SW480 (cell line): ENCODE data around the gene GNPDA1.

ENCODE experiments used
- DNase-seq: peaks from one replicate; pipeline ENCODE4 v3.0.0-alpha.2; 2016; ENCODE audit warnings: low spot score

GNPDA1 gene

DNA sequence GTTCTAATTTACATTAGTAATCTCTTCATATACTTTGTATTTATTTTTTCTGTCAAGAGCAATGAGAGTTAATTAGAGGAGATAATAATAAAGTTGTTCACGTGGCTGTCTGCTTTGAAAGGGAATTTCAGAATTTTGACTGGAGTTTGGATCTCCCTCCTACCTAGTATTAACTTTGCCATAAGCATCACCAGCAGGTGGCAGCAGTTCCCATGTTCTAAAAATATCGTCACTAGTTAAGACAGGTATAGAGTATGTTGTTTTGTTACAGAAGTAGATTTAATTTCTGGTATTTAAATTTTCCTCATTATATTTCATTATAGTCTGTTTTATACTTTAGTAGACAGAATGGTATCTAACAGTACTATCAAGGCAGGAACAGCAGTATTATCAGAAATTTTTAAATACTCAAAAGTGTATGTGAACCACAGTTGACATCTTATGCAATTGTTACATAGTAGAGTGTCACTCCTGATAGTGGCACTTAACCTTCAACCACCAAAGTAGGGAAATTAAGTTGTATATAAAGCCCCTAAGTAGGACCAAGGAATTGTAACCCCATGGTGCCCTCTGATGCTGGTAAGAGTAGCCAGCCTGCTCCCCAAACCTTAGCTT is 20.4 kb downstream of the GNPDA1 start:
- peak; percentile 59 for DNase-seq

- DNase-seq, result no peak
Measured at GRCh38 chr5:141989720-141990119, 23.1 kb downstream of the GNPDA1 start.

GRCh38 chr5:141986072-141986471 is 26.8 kb downstream of the GNPDA1 start:
- DNase-seq, result no peak

DNA sequence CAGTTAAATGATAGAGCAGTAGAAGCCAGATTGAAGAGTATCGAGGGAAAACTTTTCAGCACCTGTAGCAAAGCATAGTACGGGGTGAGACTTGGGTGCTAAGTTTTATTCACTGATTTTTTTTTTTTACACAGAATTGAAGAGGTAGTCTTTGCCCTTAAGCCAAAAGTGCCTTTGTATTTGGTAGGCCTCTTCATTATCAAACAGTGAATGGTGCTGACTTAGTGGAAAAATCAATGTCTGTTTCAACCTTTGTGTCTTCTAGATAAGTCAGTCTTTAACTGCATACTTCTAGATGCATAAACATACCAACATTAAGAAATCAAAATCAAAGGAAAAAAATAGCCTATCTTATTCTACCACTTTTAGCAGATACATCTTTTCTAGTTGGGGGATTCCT is 30.2 kb downstream of the GNPDA1 start:
- no peak for DNase-seq

DNA sequence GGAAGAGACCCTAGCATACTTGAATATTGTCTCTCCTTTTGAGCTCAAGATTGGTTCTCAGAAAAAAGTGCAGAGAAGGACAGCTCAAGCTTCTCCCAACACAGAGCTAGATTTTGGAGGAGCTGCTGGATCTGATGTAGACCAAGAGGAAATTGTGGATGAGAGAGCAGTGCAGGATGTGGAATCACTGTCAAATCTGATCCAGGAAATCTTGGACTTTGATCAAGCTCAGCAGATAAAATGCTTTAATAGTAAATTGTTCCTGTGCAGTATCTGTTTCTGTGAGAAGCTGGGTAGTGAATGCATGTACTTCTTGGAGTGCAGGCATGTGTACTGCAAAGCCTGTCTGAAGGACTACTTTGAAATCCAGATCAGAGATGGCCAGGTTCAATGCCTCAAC is 34.4 kb downstream of the GNPDA1 start:
- no peak for DNase-seq

DNA sequence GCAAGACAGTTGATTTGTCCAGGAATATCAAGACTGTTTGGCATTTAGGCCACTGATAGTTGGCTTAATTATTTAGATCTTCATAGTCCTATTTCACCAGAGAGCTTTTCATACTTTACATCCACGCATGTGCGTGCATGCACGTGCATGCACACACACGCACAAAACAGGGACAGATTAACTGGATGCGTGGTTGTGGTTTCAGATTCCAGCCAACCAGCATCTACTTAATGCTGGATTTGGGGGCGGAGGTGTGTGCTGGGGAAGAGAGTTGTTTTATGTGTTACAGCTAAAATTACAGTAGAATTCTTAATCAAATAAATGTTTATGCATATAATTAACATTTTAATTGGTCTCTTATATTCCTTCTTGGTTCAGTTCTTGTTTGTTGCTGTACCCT is 36.7 kb downstream of the GNPDA1 start:
- DNase-seq, result no peak

- DNase-seq, result no peak
Measured at GRCh38 chr5:141973871-141974595, 38.8 kb downstream of the GNPDA1 start.

- peak; percentile 46 for DNase-seq
Measured at GRCh38 chr5:141969783-141970771, 42.8 kb downstream of the GNPDA1 start.

DNA sequence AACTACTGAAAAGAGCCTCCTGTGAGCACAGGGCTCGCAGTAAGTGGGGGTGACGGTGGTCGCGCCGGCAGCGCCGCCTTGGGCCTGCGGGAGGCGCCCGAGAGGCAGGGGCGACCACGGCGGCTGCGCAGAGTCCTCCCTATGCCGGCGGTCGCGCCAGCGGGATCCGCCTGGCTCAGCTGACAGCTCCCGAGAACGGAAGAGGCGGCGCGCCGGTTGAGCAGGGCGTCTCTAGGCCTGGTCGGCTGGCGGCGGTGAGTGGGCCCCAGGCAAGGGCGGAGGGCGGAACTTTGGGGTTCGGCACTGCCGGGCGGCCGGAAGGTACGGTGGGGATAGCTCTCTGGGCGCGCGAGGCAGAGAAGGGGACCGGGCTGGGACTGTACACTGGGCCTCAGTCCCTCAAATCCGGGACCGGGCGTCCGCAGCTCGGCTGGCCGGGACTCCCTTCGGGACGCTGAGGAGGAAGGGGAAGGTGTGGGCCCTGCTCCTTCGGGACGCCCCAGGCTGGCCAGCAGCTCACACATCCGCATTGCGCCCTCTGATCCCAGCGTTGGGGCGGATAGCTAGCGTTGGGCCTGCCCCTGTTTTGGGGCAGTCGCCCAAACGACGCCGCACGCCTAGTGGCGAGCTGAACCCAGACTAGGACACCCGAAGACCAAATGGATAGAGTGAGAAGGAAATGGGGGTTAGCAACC is 43.8 kb downstream of the GNPDA1 start, which contains the start of gene RNF14:
RNF14 (plus strand) TSS at position 192 of the 695 bp plus-strand sequence. CDS start 4,484 bp downstream, outside the sequence.
- DNase-seq, result peak; percentile 97

DNA sequence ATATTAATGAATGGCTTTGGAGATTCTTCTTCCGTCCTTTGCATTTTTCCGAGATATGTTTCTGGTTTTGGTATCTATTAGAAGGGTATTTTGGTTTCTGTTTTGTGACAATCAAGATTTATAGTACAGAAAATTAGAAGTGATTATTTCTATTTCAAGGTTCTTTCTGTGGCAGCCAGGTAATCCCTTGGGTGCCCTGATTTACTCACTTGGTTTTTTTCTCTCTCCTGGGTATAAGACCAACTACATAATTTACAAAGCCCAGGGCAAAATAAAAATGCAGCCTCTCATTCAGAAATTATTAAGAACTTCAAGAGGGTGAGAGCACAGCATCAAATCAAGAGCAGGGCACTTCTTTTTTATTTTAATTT is 45.9 kb downstream of the GNPDA1 start:
- no peak for DNase-seq

DNA sequence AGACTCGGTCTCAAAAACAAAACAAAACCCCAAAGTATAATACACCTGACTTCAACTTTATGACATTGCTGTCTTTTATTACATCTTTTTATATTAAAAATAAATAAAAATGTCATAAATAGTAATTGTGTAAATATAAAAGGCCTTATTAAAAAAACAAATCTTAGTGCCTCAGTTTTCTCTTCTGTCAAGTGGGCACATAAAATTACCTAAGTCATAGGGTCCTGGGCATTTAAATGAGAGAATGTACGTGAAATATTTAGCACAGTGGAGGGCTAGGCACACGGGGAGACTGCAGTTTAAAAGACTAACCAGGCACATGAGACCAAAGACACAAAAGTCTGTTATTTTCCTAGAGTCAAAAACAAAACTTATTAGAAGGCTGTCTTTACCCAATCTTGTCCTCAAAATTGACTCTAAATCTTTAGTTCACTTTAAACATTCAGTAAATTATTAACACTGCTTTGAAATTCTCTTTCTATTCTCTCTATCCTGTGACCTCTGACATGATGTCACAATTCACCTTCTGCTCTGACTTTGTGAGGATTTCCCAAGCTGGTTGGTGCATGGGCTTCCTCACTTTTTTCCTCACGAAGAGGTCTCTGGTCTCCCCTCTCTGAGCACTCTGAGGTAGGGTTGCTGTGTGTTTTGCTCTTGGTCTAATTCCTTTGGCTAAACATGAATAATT is 46.4 kb downstream of the GNPDA1 start:
- DNase-seq, result no peak

DNA sequence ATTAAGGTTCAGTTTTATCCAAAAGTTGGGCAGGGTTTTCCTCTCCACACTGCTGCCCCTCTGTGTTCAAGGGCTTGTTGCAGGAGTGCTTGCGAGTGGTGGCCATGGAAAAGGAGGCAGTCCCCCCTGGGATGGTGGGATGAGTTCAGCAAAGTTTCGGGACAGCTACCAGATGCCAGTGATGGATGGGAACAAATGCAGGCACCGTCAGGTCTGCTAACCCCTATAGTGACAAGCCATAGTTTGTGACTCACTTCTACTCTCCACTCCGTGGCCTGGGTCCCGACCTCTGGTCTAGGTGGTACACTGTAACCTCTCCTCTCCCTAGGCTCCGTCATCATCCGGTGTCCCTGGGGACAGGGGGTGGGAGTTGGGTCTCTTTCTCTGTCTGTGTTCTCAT is 47.8 kb downstream of the GNPDA1 start:
- no peak for DNase-seq

DNA sequence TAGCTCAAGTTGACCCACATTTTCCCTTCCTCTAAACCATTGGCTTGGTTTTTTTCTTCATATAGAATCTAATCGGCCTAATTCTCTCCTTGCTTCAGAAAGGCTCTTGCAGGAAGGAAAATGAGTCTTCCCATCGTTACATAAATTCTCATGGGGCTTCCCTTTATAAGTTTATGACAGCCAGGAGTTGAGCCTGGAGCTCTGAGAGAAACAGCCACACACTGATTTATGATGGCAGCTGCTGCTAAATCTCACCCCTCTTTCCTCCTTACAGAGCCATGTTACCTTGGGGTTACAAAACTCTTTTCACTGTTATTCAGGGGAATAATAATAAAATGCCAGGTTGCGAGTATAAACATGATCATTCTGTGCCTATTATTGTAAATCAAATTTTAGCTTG is 49.1 kb downstream of the GNPDA1 start:
- no peak for DNase-seq

DNA sequence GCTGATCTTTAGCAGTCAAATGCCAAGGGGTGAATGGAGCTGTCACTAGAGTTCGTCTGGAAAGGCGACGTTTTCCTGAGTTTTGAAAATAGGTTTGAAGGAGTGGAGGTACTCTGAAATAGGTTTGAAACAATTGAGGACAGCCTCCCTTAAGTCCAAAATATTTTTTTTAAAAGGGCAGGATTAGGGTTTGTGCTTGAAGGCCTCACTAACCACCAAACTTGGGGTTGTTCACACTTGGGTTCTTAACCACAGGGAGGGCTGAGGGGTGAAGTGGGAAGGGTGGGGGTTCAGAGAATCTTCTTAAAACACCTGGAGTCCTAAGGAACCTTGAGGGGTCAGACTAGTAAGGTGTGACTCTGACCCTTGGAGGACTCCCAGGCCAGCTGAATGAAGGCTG is 51.4 kb downstream of the GNPDA1 start:
- DNase-seq, result no peak

DNA sequence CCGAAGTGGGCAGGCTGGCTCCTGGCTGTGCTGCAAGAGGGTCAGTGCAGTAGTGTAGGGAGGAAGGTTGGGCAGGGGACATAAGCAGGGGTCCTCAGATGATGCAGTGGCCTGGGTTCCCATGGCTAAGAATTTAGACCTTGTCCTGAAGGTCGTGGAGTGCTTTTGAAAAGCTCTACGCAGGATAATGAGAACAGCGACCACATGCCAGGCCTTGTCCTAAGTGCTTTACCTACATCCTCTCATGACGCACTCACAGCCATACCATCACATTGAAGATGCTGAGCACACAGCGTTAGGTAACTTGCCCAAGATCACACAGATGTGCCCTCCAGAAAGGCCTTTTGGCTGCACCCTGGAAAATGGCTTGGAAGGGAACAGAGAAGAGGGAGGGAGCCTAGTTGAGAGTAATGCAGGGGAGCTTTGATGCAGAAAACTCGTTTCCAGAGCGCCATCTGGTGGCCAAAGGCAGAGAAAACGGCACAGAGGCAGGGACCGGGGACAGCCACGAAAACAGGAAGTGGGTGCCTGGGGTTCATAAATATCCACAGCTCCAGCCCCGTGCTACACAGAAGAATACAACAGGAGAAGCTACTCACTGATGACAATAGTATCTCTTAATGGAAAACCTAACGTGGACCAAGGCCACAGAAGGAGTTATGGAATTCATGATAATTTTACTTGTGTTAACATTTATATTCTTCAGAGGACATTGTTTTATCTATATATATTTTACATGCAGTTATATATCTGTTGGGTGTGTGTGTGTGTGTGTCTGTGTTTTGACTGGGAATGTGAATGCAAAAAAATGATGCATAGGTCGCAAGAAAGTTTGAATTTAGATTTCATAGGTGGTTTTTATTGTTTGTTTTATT is 52.1 kb downstream of the GNPDA1 start:
- DNase-seq, result peak; percentile 87

DNA sequence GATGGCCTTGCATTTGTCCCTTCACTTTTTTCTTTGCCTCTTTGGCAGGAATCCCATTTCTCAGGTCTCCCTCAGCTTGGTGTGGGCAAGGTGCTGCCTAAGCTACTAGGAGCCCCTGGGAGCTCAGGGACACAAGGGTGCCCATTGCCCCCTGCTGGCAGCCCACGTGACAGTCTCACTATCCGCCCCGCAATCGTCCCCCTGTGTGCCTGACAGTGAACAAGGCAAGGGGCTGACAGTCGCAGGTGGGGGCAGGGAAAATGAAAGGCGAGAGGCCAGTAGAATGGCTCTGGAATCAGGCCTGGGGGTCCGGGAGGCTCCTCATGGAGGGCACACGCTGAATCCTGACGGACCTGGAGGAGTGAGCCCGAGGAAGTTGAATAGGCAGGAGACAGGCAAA is 52.8 kb downstream of the GNPDA1 start:
- DNase-seq, result no peak

GRCh38 chr5:141958546-141959172 is 54.2 kb downstream of the GNPDA1 start:
- DNase-seq, result no peak

DNA sequence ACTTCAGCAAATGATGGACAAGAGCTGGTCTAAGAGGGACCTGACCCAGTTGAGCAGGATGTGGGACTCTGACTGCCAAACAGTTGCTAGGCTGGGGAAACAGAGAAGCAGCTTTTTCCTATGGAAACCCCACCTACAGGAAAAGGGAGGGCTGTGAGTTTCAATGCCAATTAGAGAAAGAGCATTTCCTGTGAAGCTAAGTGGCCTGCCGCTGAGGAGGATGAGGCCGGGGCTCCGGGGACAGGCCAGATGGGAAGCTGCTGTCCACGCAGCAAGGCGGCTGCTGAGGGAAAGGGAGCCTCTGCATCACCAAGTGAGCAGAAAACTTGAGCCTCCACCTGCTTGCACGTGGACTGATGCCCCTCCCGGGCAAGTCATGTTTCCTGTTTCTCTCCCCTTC is 54.7 kb downstream of the GNPDA1 start, which contains the start of gene PCDH12:
PCDH12 (minus strand) TSS at position 90 of the 400 bp plus-strand sequence. CDS start 351 bp downstream, outside the sequence.
- DNase-seq, result no peak

GRCh38 chr5:141957367-141957996 is 55.3 kb downstream of the GNPDA1 start:
- DNase-seq, result peak; percentile 56
